Smooth muscle cell (in vitro differentiated cells): ENCODE measurements around the gene IPO5. TPM values are rescaled to one million over a fixed set of nuclear protein-coding genes. Genes with fewer than 3 reads are reported as not detected.

ENCODE experiments used
- DNase-seq: peaks from one replicate; lab custom pipeline; 2025; ENCODE audit not compliant: unreplicated experiment; lab: John Stamatoyannopoulos, UW
- H2AFZ ChIP-seq: fragments of 200-600 bp; sonication (generic); 2 replicates; pipeline ENCODE4 v1.6.0; 2016; ENCODE audit warnings: antibody characterized with exemption, low read depth, mild to moderate bottlenecking
- H3F3A ChIP-seq: fragments of 200-600 bp; sonication (generic); 2 replicates; pipeline ENCODE4 v1.6.0; 2017; ENCODE audit warnings: antibody characterized with exemption, low read depth
- H3K27ac ChIP-seq: fragments of 200-600 bp; sonication (generic); 2 replicates; pipeline ENCODE4 v1.5.1; 2016; ENCODE audit warnings: low read depth, mild to moderate bottlenecking
- H3K27me3 ChIP-seq: fragments of 200-600 bp; sonication (generic); 2 replicates; pipeline ENCODE4 v1.6.1; 2016; ENCODE audit warnings: low read depth, mild to moderate bottlenecking
- H3K36me3 ChIP-seq: fragments of 200-600 bp; sonication (generic); 2 replicates; pipeline ENCODE4 v1.5.1; 2016; ENCODE audit warnings: low read depth
- H3K4me1 ChIP-seq: fragments of 200-600 bp; sonication (generic); 2 replicates; pipeline ENCODE4 v1.5.1; 2016; ENCODE audit warnings: low read depth
- H3K4me2 ChIP-seq: fragments of 200-600 bp; sonication (generic); 2 replicates; pipeline ENCODE4 v1.6.0; 2016; ENCODE audit warnings: mild to moderate bottlenecking
- H3K4me3 ChIP-seq: fragments of 200-600 bp; sonication (generic); 2 replicates; pipeline ENCODE4 v1.5.1; 2016; ENCODE audit warnings: mild to moderate bottlenecking
- H3K79me2 ChIP-seq: fragments of 200-600 bp; sonication (generic); 2 replicates; pipeline ENCODE4 v1.6.0; 2016; ENCODE audit warnings: low read depth, mild to moderate bottlenecking
- H3K9ac ChIP-seq: fragments of 200-600 bp; sonication (generic); 2 replicates; pipeline ENCODE4 v1.6.0; 2016; ENCODE audit warnings: low read depth
- H3K9me3 ChIP-seq: fragments of 200-600 bp; sonication (generic); replicated peaks from 2 replicates; pipeline ENCODE4 v1.5.1; 2016; ENCODE audit warnings: low read depth
- H4K20me1 ChIP-seq: fragments of 200-600 bp; sonication (generic); 2 replicates; pipeline ENCODE4 v1.6.0; 2016; ENCODE audit warnings: low read depth
- WGBS: methylation state at CpG from one replicate; pipeline ENCODE4 v1.1.7; 2016; ENCODE audit warnings: low lambda C conversion rate; 5-methylcytosine and 5-hydroxymethylcytosine counted together
- polyA plus RNA-seq: library from polyadenylated mRNA; unstranded; fragments of >200 nt; fragmentation: Nextera tagmentation; extraction: Ambion mirVana; gene quantifications from 2 replicates; pipeline ENCODE4 v1.2.1, GENCODE V29; 2016
- total RNA-seq: library from RNA; depleted of rRNA; stranded (reverse); fragments of >200 nt; gene quantifications from 2 replicates; pipeline ENCODE4 v1.2.3, GENCODE V29; 2014
- TF ChIP-seq, protein P1 (sequence below): fragments of 200-600 bp; sonication (generic); IDR thresholded peaks from 2 replicates; pipeline ENCODE4 v1.5.1; 2017; ENCODE audit warnings: borderline replicate concordance, mild to moderate bottlenecking, antibody characterized with exemption; ENCODE audit not compliant: insufficient read depth, poor library complexity, severe bottlenecking

Gene IPO5
- total and polyA plus RNA-seq, 2 experiments from 2014 or later = 42.9 to 78.6 TPM

DNA sequence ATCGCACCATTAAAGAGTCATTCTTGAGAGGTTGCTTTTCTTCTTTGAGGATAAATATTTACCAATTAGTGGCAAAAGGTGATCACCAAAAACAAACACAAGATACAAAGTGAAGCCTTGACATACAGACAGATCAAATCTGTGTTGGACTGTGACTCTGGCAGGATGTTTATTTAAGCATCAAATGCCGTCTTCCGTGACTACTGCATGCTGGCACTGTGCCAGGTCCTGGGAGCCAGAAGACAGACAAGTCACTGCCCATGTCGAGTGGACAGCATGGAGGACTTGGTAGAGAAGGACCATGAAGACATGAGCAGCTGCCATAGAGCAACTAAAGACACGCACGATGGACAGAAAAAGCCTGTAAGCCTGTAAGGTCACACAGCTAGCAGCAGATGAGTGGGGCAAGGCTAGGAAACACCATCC is 96.6 kb downstream of the IPO5 start:
- H3K4me1 ChIP-seq = no peaks in the 10 kb centered on the region
- no peaks in the 10 kb centered on the region for H3K9me3 ChIP-seq
- TF ChIP-seq, protein P1, sequence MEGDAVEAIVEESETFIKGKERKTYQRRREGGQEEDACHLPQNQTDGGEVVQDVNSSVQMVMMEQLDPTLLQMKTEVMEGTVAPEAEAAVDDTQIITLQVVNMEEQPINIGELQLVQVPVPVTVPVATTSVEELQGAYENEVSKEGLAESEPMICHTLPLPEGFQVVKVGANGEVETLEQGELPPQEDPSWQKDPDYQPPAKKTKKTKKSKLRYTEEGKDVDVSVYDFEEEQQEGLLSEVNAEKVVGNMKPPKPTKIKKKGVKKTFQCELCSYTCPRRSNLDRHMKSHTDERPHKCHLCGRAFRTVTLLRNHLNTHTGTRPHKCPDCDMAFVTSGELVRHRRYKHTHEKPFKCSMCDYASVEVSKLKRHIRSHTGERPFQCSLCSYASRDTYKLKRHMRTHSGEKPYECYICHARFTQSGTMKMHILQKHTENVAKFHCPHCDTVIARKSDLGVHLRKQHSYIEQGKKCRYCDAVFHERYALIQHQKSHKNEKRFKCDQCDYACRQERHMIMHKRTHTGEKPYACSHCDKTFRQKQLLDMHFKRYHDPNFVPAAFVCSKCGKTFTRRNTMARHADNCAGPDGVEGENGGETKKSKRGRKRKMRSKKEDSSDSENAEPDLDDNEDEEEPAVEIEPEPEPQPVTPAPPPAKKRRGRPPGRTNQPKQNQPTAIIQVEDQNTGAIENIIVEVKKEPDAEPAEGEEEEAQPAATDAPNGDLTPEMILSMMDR = no peak
- no peak overlapping the region for H3K27ac ChIP-seq
- WGBS = 73% methylated on average over 6 of the region's 6 CpGs
- no peak overlapping the region for H3K9ac ChIP-seq
- H3K27me3 ChIP-seq = no peaks in the 10 kb centered on the region
- H3F3A ChIP-seq = no peaks in the 10 kb centered on the region
- H3K36me3 ChIP-seq = no peaks in the 10 kb centered on the region
- no peak for DNase-seq
- no peak overlapping the region for H2AFZ ChIP-seq
- H4K20me1 ChIP-seq = no peaks in the 10 kb centered on the region
- no peak overlapping the region for H3K4me2 ChIP-seq
- H3K79me2 ChIP-seq = no peaks in the 10 kb centered on the region
- H3K4me3 ChIP-seq = no peak overlapping the region

DNA sequence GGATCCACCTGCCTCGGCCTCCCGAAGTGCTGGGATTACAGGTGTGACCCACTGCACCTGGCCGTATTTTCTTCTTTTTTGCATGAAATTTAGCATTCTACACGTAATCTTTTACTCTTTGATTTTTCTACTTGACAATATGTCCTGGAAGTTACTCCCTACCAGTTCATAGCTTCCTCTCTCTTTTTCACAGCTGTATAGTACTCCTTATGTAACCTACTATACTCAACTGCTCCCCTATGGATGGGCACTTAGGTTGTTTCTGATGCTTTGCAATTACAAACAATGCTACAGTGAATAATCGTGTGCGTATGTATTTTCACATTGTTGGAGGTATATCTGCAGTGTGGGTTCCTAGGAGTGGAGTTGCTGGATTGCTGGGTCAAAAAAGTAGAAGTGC is 98.9 kb downstream of the IPO5 start:
- no peaks in the 10 kb centered on the region for H4K20me1 ChIP-seq
- no peaks in the 10 kb centered on the region for H3K79me2 ChIP-seq
- no peak overlapping the region for H3K9ac ChIP-seq
- TF ChIP-seq, protein P1 = no peak
- no peaks in the 10 kb centered on the region for H3F3A ChIP-seq
- no peaks in the 10 kb centered on the region for H3K4me1 ChIP-seq
- no peaks in the 10 kb centered on the region for H3K27me3 ChIP-seq
- H3K36me3 ChIP-seq = no peaks in the 10 kb centered on the region
- 96% methylated on average over 6 of the region's 6 CpGs for WGBS
- no peak overlapping the region for H3K4me2 ChIP-seq
- DNase-seq = no peak
- H2AFZ ChIP-seq = no peak overlapping the region
- no peak overlapping the region for H3K27ac ChIP-seq
- no peaks in the 10 kb centered on the region for H3K9me3 ChIP-seq
- H3K4me3 ChIP-seq = no peak overlapping the region

GRCh38 chr13:98054301-98054700 is 100.8 kb downstream of the IPO5 start:
- Histone ChIP-seq H4K20me1 (no peaks in the 10 kb centered on the region), H3K27ac (no peak overlapping the region), H3K27me3 (no peaks in the 10 kb centered on the region), H3K4me2 (no peak overlapping the region), H3K79me2 (no peaks in the 10 kb centered on the region), H2AFZ (no peak overlapping the region), H3K4me1 (no peaks in the 10 kb centered on the region), H3K36me3 (no peaks in the 10 kb centered on the region), H3K4me3 (no peak overlapping the region), H3K9ac (no peak overlapping the region), H3K9me3 (no peaks in the 10 kb centered on the region), H3F3A (no peaks in the 10 kb centered on the region)
- no peak for DNase-seq
- WGBS = 63% methylated on average over 6 of the region's 6 CpGs
- TF ChIP-seq, protein P1 = no peak

DNA sequence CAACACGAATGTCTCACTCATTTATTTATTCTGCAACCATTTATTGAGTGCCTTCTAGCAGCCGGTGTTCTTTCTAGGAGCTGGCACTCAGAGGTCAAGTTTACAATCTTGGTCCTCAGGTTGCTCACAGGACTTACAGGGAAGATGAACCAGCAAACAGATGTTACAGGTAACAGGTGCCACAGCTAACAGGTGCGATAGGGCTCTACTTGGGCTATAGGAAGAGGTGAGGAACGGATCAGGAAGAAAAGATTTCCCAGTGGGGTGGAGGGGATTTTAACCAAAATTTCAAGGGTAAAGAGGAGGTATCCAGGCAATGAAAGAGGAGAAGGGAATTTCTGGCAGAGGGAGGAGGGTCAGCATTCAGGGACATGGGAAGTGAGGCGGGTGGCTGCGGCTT is 102.1 kb downstream of the IPO5 start:
- Histone ChIP-seq H2AFZ (no peak overlapping the region), H3K4me1 (no peaks in the 10 kb centered on the region)

More for the DNA sequence above, 102.1 kb downstream of the IPO5 start:
- Histone ChIP-seq H3F3A (no peaks in the 10 kb centered on the region), H3K4me2 (no peak overlapping the region), H3K36me3 (no peaks in the 10 kb centered on the region), H3K79me2 (no peaks in the 10 kb centered on the region), H3K27ac (no peak overlapping the region), H3K9ac (no peak overlapping the region), H4K20me1 (no peaks in the 10 kb centered on the region), H3K4me3 (no peak overlapping the region), H3K9me3 (no peaks in the 10 kb centered on the region), H3K27me3 (no peaks in the 10 kb centered on the region)
- no peak for DNase-seq
- TF ChIP-seq, protein P1 = no peak
- WGBS = 95% methylated on average over 6 of the region's 6 CpGs
